Measurements from ENCODE around the gene FCRL6. TPM values are rescaled to one million over a fixed set of nuclear protein-coding genes. Genes with fewer than 3 reads are reported as not detected.

Gene FCRL6
- total RNA-seq (2014; rRNA removed; shearing (Covaris generic)): 0.33 and 1.5 TPM in 2 replicates
- not detected in 2 replicates for polyA plus RNA-seq (2015; cell fraction: cytosol; rRNA removed)
- polyA plus RNA-seq (2015; cell fraction: nucleus; rRNA removed): 0.14 and 0.68 TPM in 2 replicates

GRCh38 chr1:159802111-159802510 lies at the start of gene FCRL6:
Gene FCRL6, plus strand, starts transcription at chr1:159802360. Its CDS starts 65 bp downstream, at chr1:159802425.
- no peak for DNase-seq (ENCODE audit: low read depth)

GRCh38 chr1:159753386-159753785 lies 48.8 kb upstream of the FCRL6 start:
- DNase-seq (ENCODE audit: low read depth): no peak

- DNase-seq (ENCODE audit: low read depth): no peak
Observed at GRCh38 chr1:159755451-159756007, 46.6 kb upstream of the FCRL6 start.

GRCh38 chr1:159756397-159756796 lies 45.8 kb upstream of the FCRL6 start:
- no peak for DNase-seq (ENCODE audit: low read depth)

GRCh38 chr1:159763686-159764085 lies 38.5 kb upstream of the FCRL6 start:
- no peak for DNase-seq (ENCODE audit: low read depth)

GRCh38 chr1:159765806-159766205 lies 36.4 kb upstream of the FCRL6 start:
- DNase-seq (ENCODE audit: low read depth): no peak

GRCh38 chr1:159771127-159771895 lies 30.8 kb upstream of the FCRL6 start:
- no peak for DNase-seq (ENCODE audit: low read depth)

GRCh38 chr1:159774465-159774864 lies 27.7 kb upstream of the FCRL6 start:
- DNase-seq (ENCODE audit: low read depth): no peak

- peak; percentile 30 for DNase-seq (ENCODE audit: low read depth)
Observed at GRCh38 chr1:159775716-159776115, 26.4 kb upstream of the FCRL6 start.

GRCh38 chr1:159778266-159778665 lies 23.9 kb upstream of the FCRL6 start:
- no peak for DNase-seq (ENCODE audit: low read depth)

GRCh38 chr1:159779403-159779851 lies 22.7 kb upstream of the FCRL6 start:
- peak; percentile 89 for DNase-seq (ENCODE audit: low read depth)

- no peak for DNase-seq (ENCODE audit: low read depth)
Observed at GRCh38 chr1:159780583-159781582, 21.3 kb upstream of the FCRL6 start, which contains the start of gene DUSP23. Gene DUSP23, plus strand, starts transcription at chr1:159780962. Its CDS starts 139 bp downstream, at chr1:159781101.

- no peak for DNase-seq (ENCODE audit: low read depth)
Observed at GRCh38 chr1:159781992-159782391, 20.2 kb upstream of the FCRL6 start.

GRCh38 chr1:159783724-159784123 lies 18.4 kb upstream of the FCRL6 start:
- DNase-seq (ENCODE audit: low read depth): no peak

- DNase-seq (ENCODE audit: low read depth): no peak
Observed at GRCh38 chr1:159786465-159786864, 15.7 kb upstream of the FCRL6 start.

- DNase-seq (ENCODE audit: low read depth): no peak
Observed at GRCh38 chr1:159786966-159787365, 15.2 kb upstream of the FCRL6 start.

- DNase-seq (ENCODE audit: low read depth): peak; percentile 37
Observed at GRCh38 chr1:159790237-159790917, 11.8 kb upstream of the FCRL6 start.

GRCh38 chr1:159791031-159791430 lies 11.1 kb upstream of the FCRL6 start:
- no peak for DNase-seq (ENCODE audit: low read depth)

- no peak for DNase-seq (ENCODE audit: low read depth)
Observed at GRCh38 chr1:159791461-159791860, 10.7 kb upstream of the FCRL6 start.

GRCh38 chr1:159795534-159795933 lies 6.6 kb upstream of the FCRL6 start:
- DNase-seq (ENCODE audit: low read depth): no peak

GRCh38 chr1:159798893-159799292 lies 3.3 kb upstream of the FCRL6 start:
- peak; percentile 89 for DNase-seq (ENCODE audit: low read depth)
